HepG2 (cell line): ENCODE results near the gene GPAM. TPM values are rescaled to one million over a fixed set of nuclear protein-coding genes. Genes with fewer than 3 reads are reported as not detected.
A peak's percentile ranks its signal among the peaks of the same experiment; 100 is the strongest.

ENCODE experiments used
- ATAC-seq: fragments of 200-7000 bp; cut with Tn5 transposase; 3 replicates; pipeline ENCODE4 v1.9.1; 2020; ENCODE audit warnings: mild to moderate bottlenecking, moderate library complexity
- BruUV-seq: library from RNA; stranded (reverse); fragments of 400-500 nt; replicated peaks from 2 replicates; lab custom pipeline; 2021; lab: Mats Ljungman, UMichigan
- CTCF ChIA-PET: fragments of 300-600 bp; formaldehyde crosslinking; extraction: SDS; loops from one replicate; lab custom pipeline; 2021; ENCODE audit warnings: low total read pairs, inconsistent platforms, low intra/inter-chr PET ratio; lab: Yijun Ruan, JAX
- POLR2A ChIA-PET: fragments of 350-600 bp; sonication (Branson Sonifier 250); formaldehyde crosslinking; loops from one replicate; lab custom pipeline; 2020; ENCODE audit warnings: antibody characterized with exemption, inconsistent platforms; lab: Yijun Ruan, JAX
- DNase-seq: peaks from one replicate; pipeline ENCODE4 v3.0.0-alpha.2; 2015; ENCODE audit warnings: low spot score
- FAIRE-seq: peaks from 3 replicates; lab custom pipeline; 2011; peaks lifted over from hg19 to GRCh38; lab: Jason Lieb, UNC
- H2AFZ ChIP-seq: one replicate; pipeline ENCODE4 v1.6.1; 2011; ENCODE audit warnings: low read length, inconsistent platforms
- H3K27ac ChIP-seq: fragments of 300-600 bp; 3 replicates; pipeline ENCODE4 v1.8.0; 2011; ENCODE audit warnings: mixed run types, mild to moderate bottlenecking, mixed read lengths, low read length, inconsistent platforms; ENCODE audit not compliant: insufficient read depth; ENCODE audit errors: extremely low read length
- H3K27me3 ChIP-seq, 2 experiments: fragments of 200-600 bp in 1 of 2; 2 replicates in 1 of 2; 3 replicates in 1 of 2; pipeline versions ENCODE4 v1.6.0 to v1.8.0; 2011; ENCODE audit warnings: low read length in 2 of 2, mild to moderate bottlenecking in 2 of 2, moderate library complexity in 2 of 2, inconsistent platforms in 1 of 2; ENCODE audit not compliant: insufficient read depth in 2 of 2, control insufficient read depth in 1 of 2
- H3K36me3 ChIP-seq, 2 experiments: fragments of 200-600 bp in 1 of 2; replicated peaks in 1 of 2; 2 replicates in 1 of 2; 3 replicates in 1 of 2; pipeline versions ENCODE4 v1.5.1 to v1.8.0; 2011; ENCODE audit warnings: low read length in 2 of 2, inconsistent platforms in 1 of 2; ENCODE audit not compliant: insufficient read depth in 2 of 2, control insufficient read depth in 1 of 2
- H3K4me1 ChIP-seq: 2 replicates; pipeline ENCODE4 v1.5.1; 2012; ENCODE audit warnings: low read length, inconsistent platforms; ENCODE audit not compliant: insufficient read depth
- H3K4me2 ChIP-seq: 2 replicates; pipeline ENCODE4 v1.6.0; 2011; ENCODE audit warnings: low read depth, low read length, inconsistent platforms
- H3K4me3 ChIP-seq, 3 experiments: fragments of 200-600 bp in 1 of 3; sonication (generic), shearing (Covaris generic) in 1 of 3; replicated peaks in 1 of 3; 2 replicates each; pipeline ENCODE4 v1.5.1; 2011 to 2016; ENCODE audit warnings: low read length in 3 of 3, inconsistent platforms in 2 of 3, low read depth in 2 of 3, mild to moderate bottlenecking in 2 of 3, control low read depth in 1 of 3, mixed read lengths in 1 of 3; ENCODE audit not compliant: insufficient read depth in 1 of 3
- H3K79me2 ChIP-seq: one replicate; pipeline ENCODE4 v1.6.1; 2011; ENCODE audit warnings: low read length, inconsistent platforms; ENCODE audit not compliant: insufficient read depth
- H3K9ac ChIP-seq: 2 replicates; pipeline ENCODE4 v1.6.0; 2011; ENCODE audit warnings: mild to moderate bottlenecking, low read depth, low read length, inconsistent platforms; ENCODE audit not compliant: insufficient read depth
- H3K9me3 ChIP-seq: 2 replicates; pipeline ENCODE4 v1.5.1; 2012; ENCODE audit warnings: mild to moderate bottlenecking, low read length
- H4K20me1 ChIP-seq: 2 replicates; pipeline ENCODE4 v1.6.0; 2011; ENCODE audit warnings: inconsistent platforms, mild to moderate bottlenecking, low read length, moderate library complexity; ENCODE audit not compliant: insufficient read depth
- ATAD3A ChIP-seq: sonication (generic); formaldehyde crosslinking; IDR thresholded peaks from 2 replicates; pipeline ENCODE4 v1.4.0; 2020; ENCODE audit warnings: missing genetic modification reagents
- BCL6 ChIP-seq: IDR thresholded peaks from 2 replicates; pipeline ENCODE4 v1.6.1; 2016; ENCODE audit warnings: missing genetic modification reagents, missing compliant biosample characterization
- HNF4A ChIP-seq: sonication (generic); formaldehyde crosslinking; IDR thresholded peaks from 2 replicates; pipeline ENCODE4 v1.4.0; 2020; ENCODE audit warnings: missing genetic modification reagents
- MATR3 ChIP-seq: sonication (generic); formaldehyde crosslinking; IDR thresholded peaks from 2 replicates; pipeline ENCODE4 v1.4.0; 2020; ENCODE audit warnings: missing genetic modification reagents
- NFE2L2 ChIP-seq: fragments of 150-350 bp; IDR thresholded peaks from 2 replicates; pipeline ENCODE4 v1.6.1; 2014; ENCODE audit warnings: low read length
- NR2C2 ChIP-seq: sonication (generic); formaldehyde crosslinking; IDR thresholded peaks from 2 replicates; pipeline ENCODE4 v1.4.0; 2020; ENCODE audit warnings: missing genetic modification reagents, mild to moderate bottlenecking, moderate library complexity, borderline replicate concordance
- RBM22 ChIP-seq: fragments of 200-400 bp; formaldehyde crosslinking; optimal IDR thresholded peaks from 2 replicates; pipeline ENCODE3; 2017; ENCODE audit warnings: mild to moderate bottlenecking, low read length, moderate library complexity
- TBX2 ChIP-seq: sonication (generic); formaldehyde crosslinking; IDR thresholded peaks from 2 replicates; pipeline ENCODE4 v1.5.0; 2020; ENCODE audit warnings: missing genetic modification reagents, mild to moderate bottlenecking, borderline replicate concordance
- ZC3H13 ChIP-seq: sonication (generic); formaldehyde crosslinking; IDR thresholded peaks from 2 replicates; pipeline ENCODE4 v1.8.1; 2023; ENCODE audit warnings: mild to moderate bottlenecking, missing genetic modification reagents, moderate library complexity
- ZNF567 ChIP-seq: sonication (generic); formaldehyde crosslinking; IDR thresholded peaks from 2 replicates; pipeline ENCODE4 v1.8.1; 2023; ENCODE audit warnings: mild to moderate bottlenecking, missing genetic modification reagents, borderline replicate concordance
- WGBS: methylation state at CpG from one replicate; pipeline ENCODE4 v1.1.6; 2017; ENCODE audit warnings: low lambda C conversion rate; 5-methylcytosine and 5-hydroxymethylcytosine counted together
- in situ Hi-C: cut with HindIII; loops from 2 replicates; pipeline ENCODE4 v1.10.0; 2017; ENCODE audit warnings: low pct_unique_long_range_greater_than_20kb; ENCODE audit not compliant: extremely low pct_ligation_motif_present
- intact Hi-C: fragments of 100-400 bp; cut with micrococcal nuclease; formaldehyde crosslinking; loops from one replicate; pipeline ENCODE4 v1.10.0; 2022; ENCODE audit not compliant: unreplicated experiment
- polyA plus RNA-seq, 8 experiments: library from polyadenylated mRNA; depleted of rRNA in 3 of 8; stranded (reverse) in 7 of 8; unstranded in 1 of 8; fragments of >200 nt; fragmentation: Illumina TruSeq in 4 of 8; extraction: Trizol in 4 of 8; gene quantifications; 2 replicates each; pipeline versions ENCODE4 v1.2.1 to v1.2.3, GENCODE V29; 2011 to 2016; ENCODE audit warnings: low read depth in 4 of 8, missing spikeins in 1 of 8, mixed read lengths in 1 of 8; ENCODE audit not compliant: insufficient read depth in 1 of 8
- total RNA-seq, 5 experiments: library from RNA; depleted of rRNA; stranded (reverse); fragments of >200 nt; fragmentation: Illumina TruSeq; extraction: Trizol; gene quantifications; 2 replicates each; pipeline ENCODE4 v1.2.3, GENCODE V29; 2016; ENCODE audit warnings: low read depth in 1 of 5
- TF ChIP-seq, protein P1 (sequence below): sonication (generic); formaldehyde crosslinking; IDR thresholded peaks from 2 replicates; pipeline ENCODE4 v1.9.0; 2021; ENCODE audit warnings: mild to moderate bottlenecking, missing genetic modification reagents
- TF ChIP-seq, protein P2 (sequence below): fragments of 450-650 bp; IDR thresholded peaks from 2 replicates; pipeline ENCODE4 v1.6.1; 2016

Gene GPAM
- total and polyA plus RNA-seq, 2 of the 13 experiments (the other 11 are each of a cell fraction or from before 2014, with no cell fraction given): 36.8 to 140 TPM

DNA sequence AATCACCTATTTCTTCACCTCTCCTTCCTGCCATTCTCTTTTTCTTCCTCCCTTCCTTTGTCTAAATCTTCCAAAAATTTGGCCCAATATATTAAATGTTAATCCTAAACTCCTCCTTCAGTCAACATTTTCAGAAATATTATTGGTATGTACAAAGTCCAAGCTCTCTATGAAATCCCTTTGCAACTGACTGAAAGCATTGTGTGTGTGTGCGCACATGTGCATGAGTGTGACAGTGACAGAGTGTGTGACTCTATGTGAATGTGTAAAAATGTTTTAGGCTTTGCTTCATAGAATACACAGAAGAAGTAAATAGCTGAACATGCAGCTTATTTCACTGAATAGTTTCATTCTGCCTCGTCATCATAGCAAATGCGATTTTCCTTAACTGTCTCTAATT, 7.0 kb downstream of the GPAM start (continued):
- TF ChIP-seq, protein P1, sequence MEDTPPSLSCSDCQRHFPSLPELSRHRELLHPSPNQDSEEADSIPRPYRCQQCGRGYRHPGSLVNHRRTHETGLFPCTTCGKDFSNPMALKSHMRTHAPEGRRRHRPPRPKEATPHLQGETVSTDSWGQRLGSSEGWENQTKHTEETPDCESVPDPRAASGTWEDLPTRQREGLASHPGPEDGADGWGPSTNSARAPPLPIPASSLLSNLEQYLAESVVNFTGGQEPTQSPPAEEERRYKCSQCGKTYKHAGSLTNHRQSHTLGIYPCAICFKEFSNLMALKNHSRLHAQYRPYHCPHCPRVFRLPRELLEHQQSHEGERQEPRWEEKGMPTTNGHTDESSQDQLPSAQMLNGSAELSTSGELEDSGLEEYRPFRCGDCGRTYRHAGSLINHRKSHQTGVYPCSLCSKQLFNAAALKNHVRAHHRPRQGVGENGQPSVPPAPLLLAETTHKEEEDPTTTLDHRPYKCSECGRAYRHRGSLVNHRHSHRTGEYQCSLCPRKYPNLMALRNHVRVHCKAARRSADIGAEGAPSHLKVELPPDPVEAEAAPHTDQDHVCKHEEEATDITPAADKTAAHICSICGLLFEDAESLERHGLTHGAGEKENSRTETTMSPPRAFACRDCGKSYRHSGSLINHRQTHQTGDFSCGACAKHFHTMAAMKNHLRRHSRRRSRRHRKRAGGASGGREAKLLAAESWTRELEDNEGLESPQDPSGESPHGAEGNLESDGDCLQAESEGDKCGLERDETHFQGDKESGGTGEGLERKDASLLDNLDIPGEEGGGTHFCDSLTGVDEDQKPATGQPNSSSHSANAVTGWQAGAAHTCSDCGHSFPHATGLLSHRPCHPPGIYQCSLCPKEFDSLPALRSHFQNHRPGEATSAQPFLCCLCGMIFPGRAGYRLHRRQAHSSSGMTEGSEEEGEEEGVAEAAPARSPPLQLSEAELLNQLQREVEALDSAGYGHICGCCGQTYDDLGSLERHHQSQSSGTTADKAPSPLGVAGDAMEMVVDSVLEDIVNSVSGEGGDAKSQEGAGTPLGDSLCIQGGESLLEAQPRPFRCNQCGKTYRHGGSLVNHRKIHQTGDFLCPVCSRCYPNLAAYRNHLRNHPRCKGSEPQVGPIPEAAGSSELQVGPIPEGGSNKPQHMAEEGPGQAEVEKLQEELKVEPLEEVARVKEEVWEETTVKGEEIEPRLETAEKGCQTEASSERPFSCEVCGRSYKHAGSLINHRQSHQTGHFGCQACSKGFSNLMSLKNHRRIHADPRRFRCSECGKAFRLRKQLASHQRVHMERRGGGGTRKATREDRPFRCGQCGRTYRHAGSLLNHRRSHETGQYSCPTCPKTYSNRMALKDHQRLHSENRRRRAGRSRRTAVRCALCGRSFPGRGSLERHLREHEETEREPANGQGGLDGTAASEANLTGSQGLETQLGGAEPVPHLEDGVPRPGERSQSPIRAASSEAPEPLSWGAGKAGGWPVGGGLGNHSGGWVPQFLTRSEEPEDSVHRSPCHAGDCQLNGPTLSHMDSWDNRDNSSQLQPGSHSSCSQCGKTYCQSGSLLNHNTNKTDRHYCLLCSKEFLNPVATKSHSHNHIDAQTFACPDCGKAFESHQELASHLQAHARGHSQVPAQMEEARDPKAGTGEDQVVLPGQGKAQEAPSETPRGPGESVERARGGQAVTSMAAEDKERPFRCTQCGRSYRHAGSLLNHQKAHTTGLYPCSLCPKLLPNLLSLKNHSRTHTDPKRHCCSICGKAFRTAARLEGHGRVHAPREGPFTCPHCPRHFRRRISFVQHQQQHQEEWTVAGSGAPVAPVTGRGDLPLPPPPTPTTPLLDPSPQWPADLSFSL (CRISPR knock-in tag): peak; percentile 68; the same call in 1 of the 2 replicates
- TF ChIP-seq HNF4A (CRISPR knock-in tag): peak; percentile 71
- TF ChIP-seq BCL6 (CRISPR knock-in tag): peak; percentile 78
- TF ChIP-seq TBX2: no peak
- TF ChIP-seq, all 625 proteins: peak for 14

DNA sequence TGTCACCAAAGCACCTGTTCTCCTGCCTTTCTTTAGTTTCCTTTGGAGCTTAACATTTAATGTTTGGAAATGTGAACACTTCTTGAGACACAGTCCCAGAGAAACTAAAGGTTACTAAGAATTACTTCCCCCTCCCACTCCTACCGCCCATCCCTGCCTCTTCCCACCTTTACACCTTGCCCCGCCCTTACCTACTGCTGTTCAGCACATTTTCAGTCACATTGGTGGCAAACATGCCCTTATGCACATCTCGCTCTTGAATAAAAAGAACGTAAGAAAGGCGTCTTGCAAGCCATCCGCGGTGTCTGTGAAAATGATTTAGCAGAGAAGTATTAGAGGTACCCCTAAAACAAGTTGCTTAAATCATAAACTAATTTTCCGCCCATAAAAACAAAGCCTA, 8.2 kb downstream of the GPAM start:
- peaks cover 12 to 76% of the 10 kb centered on the region in 2 experiments for H3K36me3 ChIP-seq
- no peak overlapping the region for H3K9ac ChIP-seq
- H3K27ac ChIP-seq: no peak overlapping the region
- DNase-seq: no peak
- no peak overlapping the region for H3K4me2 ChIP-seq
- ChIA-PET CTCF (no interaction called here), POLR2A (interaction anchor here (1.3 kb wide), 1 partner anchor 198 kb away, joined by 3 read pairs; the partner anchor contains the start of gene ACSL5)
- no peak for FAIRE-seq
- no peaks in the 10 kb centered on the region for H4K20me1 ChIP-seq
- BruUV-seq: no TSS peak
- no peak for TF ChIP-seq NR2C2
- no peak for TF ChIP-seq ATAD3A (CRISPR knock-in tag)
- TF ChIP-seq, protein P2, sequence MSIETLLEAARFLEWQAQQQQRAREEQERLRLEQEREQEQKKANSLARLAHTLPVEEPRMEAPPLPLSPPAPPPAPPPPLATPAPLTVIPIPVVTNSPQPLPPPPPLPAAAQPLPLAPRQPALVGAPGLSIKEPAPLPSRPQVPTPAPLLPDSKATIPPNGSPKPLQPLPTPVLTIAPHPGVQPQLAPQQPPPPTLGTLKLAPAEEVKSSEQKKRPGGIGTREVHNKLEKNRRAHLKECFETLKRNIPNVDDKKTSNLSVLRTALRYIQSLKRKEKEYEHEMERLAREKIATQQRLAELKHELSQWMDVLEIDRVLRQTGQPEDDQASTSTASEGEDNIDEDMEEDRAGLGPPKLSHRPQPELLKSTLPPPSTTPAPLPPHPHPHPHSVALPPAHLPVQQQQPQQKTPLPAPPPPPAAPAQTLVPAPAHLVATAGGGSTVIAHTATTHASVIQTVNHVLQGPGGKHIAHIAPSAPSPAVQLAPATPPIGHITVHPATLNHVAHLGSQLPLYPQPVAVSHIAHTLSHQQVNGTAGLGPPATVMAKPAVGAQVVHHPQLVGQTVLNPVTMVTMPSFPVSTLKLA: peak; percentile 31; the same call in 1 of the 2 replicates
- TF ChIP-seq RBM22: peak; percentile 77
- no peak for TF ChIP-seq ZC3H13 (CRISPR knock-in tag)
- no peak for TF ChIP-seq NFE2L2
- no peak for TF ChIP-seq ZNF567 (CRISPR knock-in tag)
- TF ChIP-seq MATR3 (CRISPR knock-in tag): no peak
- no peak overlapping the region for H2AFZ ChIP-seq
- in situ Hi-C loops (loop anchor here (10.0 kb wide), 1 partner anchor 129 kb away; no protein-coding TSS in a partner anchor), intact Hi-C loops (no loop called here)
- H3K9me3 ChIP-seq: no peaks in the 10 kb centered on the region
- no peak overlapping the region for H3K4me3 ChIP-seq
- H3K79me2 ChIP-seq: peaks cover 20% of the 10 kb centered on the region
- no peaks in the 10 kb centered on the region for H3K27me3 ChIP-seq
- H3K4me1 ChIP-seq: peaks cover 44% of the 10 kb centered on the region
- no peak for ATAC-seq
- 97% methylated on average over 8 of the region's 8 CpGs for WGBS
